Loucy (cell line): ENCODE data around the gene PABPN1L.

Experiments
- H2AFZ ChIP-seq: fragments of 200-600 bp; sonication (generic); 2 replicates; pipeline ENCODE4 v1.6.0; 2016; ENCODE audit warnings: antibody characterized with exemption, mild to moderate bottlenecking, low read length, moderate library complexity
- H3F3A ChIP-seq: fragments of 200-600 bp; 2 replicates; pipeline ENCODE4 v1.6.0; 2016; ENCODE audit warnings: antibody characterized with exemption, low read depth, mild to moderate bottlenecking
- H3K27me3 ChIP-seq: fragments of 200-600 bp; sonication (generic); 2 replicates; pipeline ENCODE4 v1.6.1; 2014; ENCODE audit warnings: low read length, mild to moderate bottlenecking; ENCODE audit not compliant: insufficient read depth, poor library complexity, severe bottlenecking
- H3K36me3 ChIP-seq: fragments of 200-600 bp; sonication (generic); 2 replicates; pipeline ENCODE4 v1.6.1; 2016; ENCODE audit warnings: low read length; ENCODE audit not compliant: insufficient read depth
- H3K4me1 ChIP-seq: fragments of 200-600 bp; sonication (generic); 2 replicates; pipeline ENCODE4 v1.5.1; 2014; ENCODE audit warnings: low read length, mild to moderate bottlenecking; ENCODE audit not compliant: insufficient read depth, poor library complexity, severe bottlenecking
- H3K4me2 ChIP-seq: fragments of 200-600 bp; sonication (generic); 2 replicates; pipeline ENCODE4 v1.6.0; 2014; ENCODE audit warnings: antibody characterized with exemption, low read length, low read depth, mild to moderate bottlenecking; ENCODE audit not compliant: poor library complexity, severe bottlenecking
- H3K4me3 ChIP-seq: fragments of 200-600 bp; sonication (generic); 2 replicates; pipeline ENCODE4 v1.5.1; 2014; ENCODE audit warnings: low read length, mild to moderate bottlenecking, mixed read lengths; ENCODE audit not compliant: poor library complexity, severe bottlenecking
- H3K79me2 ChIP-seq: fragments of 200-600 bp; sonication (generic); 2 replicates; pipeline ENCODE4 v1.6.1; 2014; ENCODE audit warnings: low read length; ENCODE audit not compliant: insufficient read depth
- H3K9ac ChIP-seq: fragments of 200-600 bp; sonication (generic); 2 replicates; pipeline ENCODE4 v1.6.0; 2014; ENCODE audit warnings: mild to moderate bottlenecking, low read depth, low read length, moderate library complexity; ENCODE audit not compliant: poor library complexity, severe bottlenecking
- H3K9me2 ChIP-seq: fragments of 200-600 bp; sonication (generic); replicated peaks from 2 replicates; pipeline ENCODE4 v1.6.1; 2016; ENCODE audit warnings: low read depth, low read length, mixed read lengths
- H3K9me3 ChIP-seq: fragments of 200-600 bp; sonication (generic); 2 replicates; pipeline ENCODE4 v1.6.1; 2014; ENCODE audit warnings: mild to moderate bottlenecking, antibody characterized with exemption, low read length, low read depth; ENCODE audit not compliant: insufficient read depth
- H4K20me1 ChIP-seq: fragments of 200-600 bp; sonication (generic); 2 replicates; pipeline ENCODE4 v1.6.0; 2014; ENCODE audit warnings: antibody characterized with exemption, low read length, mild to moderate bottlenecking; ENCODE audit not compliant: insufficient read depth, poor library complexity, severe bottlenecking
- CTCF ChIP-seq: fragments of 200-600 bp; sonication (generic); conservative IDR thresholded peaks from 2 replicates; pipeline ENCODE4 v1.5.1; 2014; ENCODE audit warnings: mild to moderate bottlenecking, antibody characterized with exemption, low read length
- EZH2phosphoT487 ChIP-seq: fragments of 200-600 bp; IDR thresholded peaks from 2 replicates; pipeline ENCODE4 v1.6.1; 2018; ENCODE audit warnings: antibody characterized with exemption, mild to moderate bottlenecking, moderate library complexity, borderline replicate concordance

The PABPN1L gene

DNA sequence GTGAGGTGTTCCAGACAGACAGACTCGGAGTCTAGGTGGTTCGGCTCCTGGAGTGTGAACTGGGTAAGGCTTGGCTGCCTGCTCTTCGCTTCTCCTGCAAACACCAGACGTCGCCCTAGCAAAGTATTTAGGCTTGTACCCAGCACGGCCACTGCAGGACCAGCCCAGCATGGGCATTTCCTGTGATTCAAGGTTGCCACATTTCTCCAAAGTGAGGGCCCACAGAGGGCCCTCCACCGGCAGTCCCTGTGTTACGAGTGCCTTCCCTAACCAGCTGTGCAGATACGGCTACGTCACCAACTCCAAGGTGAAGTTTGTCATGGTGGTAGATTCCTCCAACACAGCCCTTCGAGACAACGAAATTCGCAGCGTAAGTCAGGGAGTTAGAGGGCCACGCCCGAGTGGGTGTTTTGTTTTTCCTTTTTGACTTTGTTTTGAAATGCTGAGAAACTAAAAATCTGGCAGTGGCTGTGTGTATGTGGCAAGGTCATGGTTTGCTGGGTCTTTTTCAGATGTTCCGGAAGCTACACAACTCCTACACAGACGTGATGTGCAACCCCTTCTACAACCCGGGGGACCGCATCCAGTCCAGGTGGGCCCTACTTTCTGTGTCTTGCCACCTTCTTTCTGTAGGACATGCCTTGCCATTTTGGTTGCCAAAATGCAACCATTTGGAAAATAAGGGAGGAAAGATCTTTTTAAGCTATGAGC lies 6.9 kb downstream of the PABPN1L start:
- no peak overlapping the region for H2AFZ ChIP-seq
- peaks cover 11% of the 10 kb centered on the region for H3K4me1 ChIP-seq
- no peaks in the 10 kb centered on the region for H3K9me3 ChIP-seq
- H3K9me2 ChIP-seq: no peaks in the 10 kb centered on the region
- no peak overlapping the region for H3K4me3 ChIP-seq
- no peak overlapping the region for H3K4me2 ChIP-seq
- no peak for TF ChIP-seq CTCF
- TF ChIP-seq EZH2phosphoT487: no peak
- H3K27me3 ChIP-seq: no peaks in the 10 kb centered on the region
- no peaks in the 10 kb centered on the region for H3F3A ChIP-seq
- H3K9ac ChIP-seq: no peak overlapping the region
- H3K36me3 ChIP-seq: no peaks in the 10 kb centered on the region
- no peaks in the 10 kb centered on the region for H3K79me2 ChIP-seq
- no peaks in the 10 kb centered on the region for H4K20me1 ChIP-seq

GRCh38 chr16:88857728-88858339 lies 8.6 kb downstream of the PABPN1L start:
- H3K9ac ChIP-seq: peak overlapping the region; percentile 61
- no peaks in the 10 kb centered on the region for H3F3A ChIP-seq
- peak overlapping the region; percentile 80; the same call in 1 of the 2 replicates for H2AFZ ChIP-seq
- peak overlapping the region; percentile 94 for H3K4me2 ChIP-seq
- no peaks in the 10 kb centered on the region for H3K9me3 ChIP-seq
- no peaks in the 10 kb centered on the region for H3K79me2 ChIP-seq
- peaks cover 14% of the 10 kb centered on the region for H3K4me1 ChIP-seq
- H3K36me3 ChIP-seq: no peaks in the 10 kb centered on the region
- no peaks in the 10 kb centered on the region for H3K9me2 ChIP-seq
- TF ChIP-seq CTCF (peak; percentile 54), EZH2phosphoT487 (no peak)
- peak overlapping the region; percentile 92 for H3K4me3 ChIP-seq
- H3K27me3 ChIP-seq: no peaks in the 10 kb centered on the region
- H4K20me1 ChIP-seq: no peaks in the 10 kb centered on the region

DNA sequence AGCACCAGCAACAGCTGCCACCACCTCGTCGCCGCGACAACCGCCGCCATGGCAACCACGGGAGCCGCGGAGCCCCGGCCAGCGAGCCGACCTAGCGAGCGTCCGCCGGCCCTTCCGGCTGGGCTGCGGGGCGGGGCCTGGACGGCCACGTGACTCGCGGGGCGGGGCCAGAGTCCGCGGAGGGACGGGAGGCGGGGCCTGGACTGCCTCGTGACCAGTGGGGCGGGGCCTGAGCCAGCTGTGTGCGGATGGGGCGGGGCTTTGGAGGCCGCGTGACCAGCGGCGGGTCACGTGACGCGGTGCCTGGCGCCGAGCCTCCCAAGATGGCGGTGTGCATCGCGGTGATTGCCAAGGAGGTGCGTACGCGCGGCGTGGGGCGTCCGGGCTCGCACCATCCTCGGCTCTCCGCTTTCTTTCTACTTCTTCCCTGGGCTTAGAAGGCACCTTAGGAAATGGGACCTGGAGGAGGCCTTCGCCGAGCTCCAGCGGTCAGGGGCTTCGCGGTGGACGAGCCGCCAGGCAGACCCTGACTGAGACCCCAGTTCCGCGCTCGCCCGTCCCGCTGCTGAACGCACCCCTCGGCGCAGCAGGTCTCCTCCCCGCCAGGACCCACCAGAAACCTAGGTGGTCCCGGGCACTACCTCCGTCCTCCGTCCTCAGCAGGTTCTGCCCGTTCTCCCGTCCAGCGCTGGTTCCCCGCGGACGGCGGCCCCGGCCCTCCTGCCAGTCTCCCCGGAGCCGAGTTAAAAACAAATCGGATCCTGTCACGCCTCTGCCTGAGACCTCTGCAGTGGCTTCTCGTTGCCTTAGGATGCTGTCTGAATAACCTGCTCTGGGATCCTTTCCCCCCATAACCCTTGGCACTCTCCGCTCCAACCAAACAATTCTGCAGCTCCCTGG lies 9.4 kb downstream of the PABPN1L start, which contains the start of the genes GALNS and TRAPPC2L:
TSS of gene GALNS (minus strand) at position 120 of the 900 bp plus-strand sequence. CDS start at position 50, 70 bp downstream.
TSS of gene TRAPPC2L (plus strand) at position 300 of the 900 bp plus-strand sequence. CDS start at position 324, 24 bp downstream.
- TF ChIP-seq CTCF (no peak), EZH2phosphoT487 (no peak)
- peaks cover 14% of the 10 kb centered on the region for H3K4me1 ChIP-seq
- no peaks in the 10 kb centered on the region for H3K79me2 ChIP-seq
- H3K36me3 ChIP-seq: no peaks in the 10 kb centered on the region
- H3K4me2 ChIP-seq: peak within 1 kb of the TSS; percentile 94
- H2AFZ ChIP-seq: peak within 1 kb of the TSS; percentile 80; the same call in 1 of the 2 replicates
- H3F3A ChIP-seq: no peaks in the 10 kb centered on the region
- no peaks in the 10 kb centered on the region for H3K27me3 ChIP-seq
- no peaks in the 10 kb centered on the region for H3K9me3 ChIP-seq
- no peaks in the 10 kb centered on the region for H3K9me2 ChIP-seq
- peak within 1 kb of the TSS; percentile 92 for H3K4me3 ChIP-seq
- H4K20me1 ChIP-seq: no peaks in the 10 kb centered on the region
- peak within 1 kb of the TSS; percentile 61 for H3K9ac ChIP-seq
